DOHH2 (cell line): ENCODE data around the gene METTL21C.

ENCODE experiments used
- EZH2phosphoT487 ChIP-seq: fragments of 200-600 bp; sonication (generic); IDR thresholded peaks from 2 replicates; pipeline ENCODE4 v1.6.1; 2017; ENCODE audit warnings: borderline replicate concordance, mild to moderate bottlenecking, antibody characterized with exemption, low read length, moderate library complexity, mixed read lengths
- TF ChIP-seq, protein P1 (sequence below): fragments of 200-600 bp; sonication (generic); IDR thresholded peaks from one replicate; pipeline ENCODE4 v1.5.1; 2014; ENCODE audit warnings: antibody characterized with exemption, mild to moderate bottlenecking, low read depth, low read length; ENCODE audit not compliant: poor library complexity, severe bottlenecking

DNA sequence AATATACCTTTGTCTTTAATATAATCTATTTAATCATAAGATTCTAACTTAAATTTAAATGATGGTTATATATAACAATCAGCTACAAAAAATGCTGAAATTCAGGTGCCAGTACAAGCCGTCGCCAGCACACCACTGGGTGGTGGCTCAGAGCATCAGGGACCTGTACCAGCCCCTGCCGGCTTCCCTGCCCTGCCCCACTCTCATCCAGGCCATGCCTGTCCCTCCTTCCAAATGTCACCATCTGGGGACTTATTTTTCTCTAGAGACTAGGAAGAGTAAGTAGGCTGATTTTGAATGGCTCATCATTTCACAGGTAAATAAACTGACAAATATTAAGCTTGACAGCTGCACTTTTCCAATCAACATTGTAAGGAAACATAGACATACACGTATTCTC is 1.6 kb downstream of the METTL21C start:
- TF ChIP-seq, protein P1, sequence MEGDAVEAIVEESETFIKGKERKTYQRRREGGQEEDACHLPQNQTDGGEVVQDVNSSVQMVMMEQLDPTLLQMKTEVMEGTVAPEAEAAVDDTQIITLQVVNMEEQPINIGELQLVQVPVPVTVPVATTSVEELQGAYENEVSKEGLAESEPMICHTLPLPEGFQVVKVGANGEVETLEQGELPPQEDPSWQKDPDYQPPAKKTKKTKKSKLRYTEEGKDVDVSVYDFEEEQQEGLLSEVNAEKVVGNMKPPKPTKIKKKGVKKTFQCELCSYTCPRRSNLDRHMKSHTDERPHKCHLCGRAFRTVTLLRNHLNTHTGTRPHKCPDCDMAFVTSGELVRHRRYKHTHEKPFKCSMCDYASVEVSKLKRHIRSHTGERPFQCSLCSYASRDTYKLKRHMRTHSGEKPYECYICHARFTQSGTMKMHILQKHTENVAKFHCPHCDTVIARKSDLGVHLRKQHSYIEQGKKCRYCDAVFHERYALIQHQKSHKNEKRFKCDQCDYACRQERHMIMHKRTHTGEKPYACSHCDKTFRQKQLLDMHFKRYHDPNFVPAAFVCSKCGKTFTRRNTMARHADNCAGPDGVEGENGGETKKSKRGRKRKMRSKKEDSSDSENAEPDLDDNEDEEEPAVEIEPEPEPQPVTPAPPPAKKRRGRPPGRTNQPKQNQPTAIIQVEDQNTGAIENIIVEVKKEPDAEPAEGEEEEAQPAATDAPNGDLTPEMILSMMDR: no peak
- TF ChIP-seq EZH2phosphoT487: no peak
